ENCODE results near the gene AZIN2.

AZIN2 gene

GRCh38 chr1:33137800-33138199 is 56.8 kb downstream of the AZIN2 start:
- TF ChIP-seq, protein P1, sequence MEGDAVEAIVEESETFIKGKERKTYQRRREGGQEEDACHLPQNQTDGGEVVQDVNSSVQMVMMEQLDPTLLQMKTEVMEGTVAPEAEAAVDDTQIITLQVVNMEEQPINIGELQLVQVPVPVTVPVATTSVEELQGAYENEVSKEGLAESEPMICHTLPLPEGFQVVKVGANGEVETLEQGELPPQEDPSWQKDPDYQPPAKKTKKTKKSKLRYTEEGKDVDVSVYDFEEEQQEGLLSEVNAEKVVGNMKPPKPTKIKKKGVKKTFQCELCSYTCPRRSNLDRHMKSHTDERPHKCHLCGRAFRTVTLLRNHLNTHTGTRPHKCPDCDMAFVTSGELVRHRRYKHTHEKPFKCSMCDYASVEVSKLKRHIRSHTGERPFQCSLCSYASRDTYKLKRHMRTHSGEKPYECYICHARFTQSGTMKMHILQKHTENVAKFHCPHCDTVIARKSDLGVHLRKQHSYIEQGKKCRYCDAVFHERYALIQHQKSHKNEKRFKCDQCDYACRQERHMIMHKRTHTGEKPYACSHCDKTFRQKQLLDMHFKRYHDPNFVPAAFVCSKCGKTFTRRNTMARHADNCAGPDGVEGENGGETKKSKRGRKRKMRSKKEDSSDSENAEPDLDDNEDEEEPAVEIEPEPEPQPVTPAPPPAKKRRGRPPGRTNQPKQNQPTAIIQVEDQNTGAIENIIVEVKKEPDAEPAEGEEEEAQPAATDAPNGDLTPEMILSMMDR (IDR thresholded peaks at IDR 0.05; ENCODE audit: extremely low read depth, missing control alignments): no peak
- DNase-seq (ENCODE audit: low spot score): no peak

DNA sequence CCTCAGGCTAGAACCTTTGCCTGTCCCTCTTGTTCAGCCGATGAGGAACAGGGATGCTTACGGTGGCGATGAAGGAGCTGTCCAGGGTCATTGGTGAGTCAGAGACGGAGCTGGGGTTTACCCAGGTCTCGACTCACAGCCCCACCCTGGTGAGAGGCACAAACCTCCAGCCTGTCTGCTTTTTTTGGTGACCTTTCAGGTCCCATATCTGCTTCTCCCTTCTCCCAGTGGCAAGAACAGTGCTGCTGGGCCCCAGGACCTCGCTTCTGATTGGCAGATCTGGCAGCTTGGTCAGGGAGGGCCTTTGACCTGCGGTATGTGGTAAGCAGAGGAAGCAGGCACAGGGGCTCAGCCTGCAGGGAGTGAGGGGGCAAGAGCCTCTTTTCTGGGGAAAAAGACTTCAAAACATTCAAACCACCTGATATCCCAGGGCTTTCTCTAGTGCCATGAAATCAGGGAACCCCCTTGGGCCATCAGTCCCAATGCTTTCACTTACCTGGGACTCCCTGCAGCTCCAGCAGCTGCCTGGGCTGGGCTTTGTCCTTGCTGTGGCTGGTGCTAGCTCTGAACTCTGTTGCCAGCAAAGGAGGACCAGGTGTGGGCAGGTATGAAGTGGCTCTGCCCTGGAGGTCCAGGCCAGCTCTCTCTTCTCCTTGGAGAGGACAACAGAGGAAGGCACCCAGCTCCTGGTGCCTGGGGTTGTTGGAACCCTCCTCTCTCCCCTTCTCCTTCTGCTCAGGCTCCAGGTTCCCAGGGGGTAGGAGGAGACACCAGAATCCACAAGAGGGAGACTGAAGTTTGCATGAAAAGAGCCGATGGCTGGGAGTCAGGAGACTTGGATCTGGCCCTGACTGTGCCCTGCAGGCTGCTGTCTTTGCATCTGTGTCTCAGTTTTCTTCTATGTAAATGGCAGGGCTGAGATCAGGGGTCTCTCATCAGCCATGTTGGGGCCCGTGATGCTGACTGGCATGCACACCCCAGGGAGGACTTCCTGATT is 59.5 kb downstream of the AZIN2 start:
- DNase-seq (ENCODE audit: low spot score): no peak
- TF ChIP-seq, protein P1 (IDR thresholded peaks at IDR 0.05; ENCODE audit: extremely low read depth, missing control alignments): no peak

GRCh38 chr1:33141216-33141615 is 60.3 kb downstream of the AZIN2 start:
- TF ChIP-seq, protein P1 (IDR thresholded peaks at IDR 0.05; ENCODE audit: extremely low read depth, missing control alignments): no peak
- no peak for DNase-seq (ENCODE audit: low spot score)

GRCh38 chr1:33141781-33142180 is 60.8 kb downstream of the AZIN2 start:
- TF ChIP-seq, protein P1 (IDR thresholded peaks at IDR 0.05; ENCODE audit: extremely low read depth, missing control alignments): no peak
- DNase-seq (ENCODE audit: low spot score): no peak

DNA sequence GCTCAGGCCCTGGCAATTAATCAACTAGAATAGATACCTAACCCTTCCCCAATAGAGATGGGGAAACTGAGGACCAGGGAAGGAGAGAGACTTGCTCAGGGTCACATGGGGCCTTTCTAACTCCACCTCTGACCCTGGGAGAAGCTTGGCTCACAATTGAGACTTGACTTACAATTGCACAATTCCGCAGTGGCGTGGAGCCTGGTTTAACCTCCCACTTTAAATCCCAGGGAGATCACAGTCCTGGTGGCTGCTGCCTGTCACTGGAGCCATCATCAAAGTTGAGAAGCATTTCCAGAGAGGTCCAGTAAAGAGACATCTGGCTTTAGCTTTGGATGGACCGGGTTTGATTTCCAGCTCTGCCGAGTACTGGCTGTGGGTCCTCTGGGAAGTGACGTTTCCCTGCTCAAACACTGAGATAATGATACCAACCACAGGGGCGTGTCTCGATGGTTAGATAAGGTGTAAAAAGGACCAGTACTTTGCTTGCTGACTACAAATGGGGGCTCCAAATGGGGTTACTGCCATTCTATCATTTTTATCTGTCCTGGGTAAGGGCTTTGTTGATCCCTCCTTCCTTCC is 61.6 kb downstream of the AZIN2 start:
- TF ChIP-seq, protein P1 (IDR thresholded peaks at IDR 0.05; ENCODE audit: extremely low read depth, missing control alignments): no peak
- DNase-seq (ENCODE audit: low spot score): no peak

GRCh38 chr1:33143176-33143575 is 62.2 kb downstream of the AZIN2 start:
- TF ChIP-seq, protein P1 (IDR thresholded peaks at IDR 0.05; ENCODE audit: extremely low read depth, missing control alignments): no peak
- DNase-seq (ENCODE audit: low spot score): no peak

DNA sequence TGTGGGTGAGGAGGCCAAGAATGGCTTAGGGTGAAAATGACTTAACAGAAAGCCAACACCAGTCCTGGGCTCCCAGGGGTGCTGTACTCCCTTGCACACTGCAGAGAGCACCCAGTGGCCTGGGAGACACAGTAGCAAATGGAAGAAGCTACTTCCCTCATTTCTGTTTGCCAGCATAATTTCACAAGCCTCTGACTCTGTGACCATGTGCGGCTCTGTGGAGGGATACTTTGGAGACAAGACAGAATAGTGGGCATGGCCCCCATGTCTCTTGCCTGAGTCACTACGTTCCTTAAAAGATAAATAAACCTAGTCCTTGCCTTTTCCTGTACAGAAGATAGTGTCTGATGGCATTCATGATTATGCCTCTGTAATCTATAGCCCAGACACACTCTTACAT is 62.7 kb downstream of the AZIN2 start:
- TF ChIP-seq, protein P1 (IDR thresholded peaks at IDR 0.05; ENCODE audit: extremely low read depth, missing control alignments): no peak
- no peak for DNase-seq (ENCODE audit: low spot score)
